Fibroblast of lung (primary cell): ENCODE results near the gene SOCS2. TPM values are rescaled to one million over a fixed set of nuclear protein-coding genes. Genes with fewer than 3 reads are reported as not detected.
A peak's percentile ranks its signal among the peaks of the same experiment; 100 is the strongest.

Source experiments
- DNase-seq, 2 donors: peaks; one replicate each; pipeline versions ENCODE4 v3.0.0 to v3.0.0-alpha.2; 2010; ENCODE audit warnings: low read depth in 2 of 2
- H2AFZ ChIP-seq: 2 replicates; pipeline ENCODE4 v1.5.1; 2012; ENCODE audit warnings: low read length, control low read depth, inconsistent platforms
- H3K27ac ChIP-seq: 2 replicates; pipeline ENCODE4 v1.5.1; 2011; ENCODE audit warnings: low read length, control low read depth; ENCODE audit not compliant: insufficient read depth
- H3K27me3 ChIP-seq: 2 replicates; pipeline ENCODE4 v1.5.1; 2011; ENCODE audit warnings: mild to moderate bottlenecking, low read length; ENCODE audit not compliant: control insufficient read depth, insufficient read depth
- H3K36me3 ChIP-seq: 2 replicates; pipeline ENCODE4 v1.5.1; 2011; ENCODE audit warnings: low read length; ENCODE audit not compliant: control insufficient read depth, insufficient read depth
- H3K4me1 ChIP-seq: 2 replicates; pipeline ENCODE4 v1.5.1; 2011; ENCODE audit warnings: low read length; ENCODE audit not compliant: control insufficient read depth, insufficient read depth; ENCODE audit errors: extremely low read depth
- H3K4me2 ChIP-seq: 2 replicates; pipeline ENCODE4 v1.5.1; 2011; ENCODE audit warnings: low read length, control low read depth; ENCODE audit not compliant: insufficient read depth; ENCODE audit errors: extremely low read depth
- H3K4me3 ChIP-seq, 4 experiments: fragments of 200-600 bp in 1 of 4; sonication (generic) in 1 of 4; replicated peaks in 1 of 4; 2 replicates each; pipeline ENCODE4 v1.5.1; 2011 to 2016; ENCODE audit warnings: low read length in 4 of 4, low read depth in 3 of 4, mild to moderate bottlenecking in 3 of 4, control low read depth in 2 of 4, inconsistent platforms in 1 of 4, mixed read lengths in 1 of 4; ENCODE audit not compliant: insufficient read depth in 1 of 4; ENCODE audit errors: control extremely low read depth in 1 of 4
- H3K79me2 ChIP-seq: 2 replicates; pipeline ENCODE4 v1.5.1; 2012; ENCODE audit warnings: mild to moderate bottlenecking, low read length, inconsistent platforms; ENCODE audit not compliant: control insufficient read depth, insufficient read depth
- H3K9ac ChIP-seq: 2 replicates; pipeline ENCODE4 v1.5.1; 2011; ENCODE audit warnings: mild to moderate bottlenecking, low read length, control low read depth; ENCODE audit not compliant: insufficient read depth
- H3K9me3 ChIP-seq: 2 replicates; pipeline ENCODE4 v1.5.1; 2012; ENCODE audit warnings: low read depth, low read length; ENCODE audit not compliant: control insufficient read depth, insufficient read depth
- H4K20me1 ChIP-seq: 2 replicates; pipeline ENCODE4 v1.5.1; 2011; ENCODE audit warnings: low read length; ENCODE audit not compliant: control insufficient read depth, insufficient read depth; ENCODE audit errors: extremely low read depth
- CTCF ChIP-seq, 2 donors: IDR thresholded peaks in 1 of 2; conservative IDR thresholded peaks in 1 of 2; 1 replicate in 1 of 2; 2 replicates in 1 of 2; pipeline ENCODE4 v1.5.1; 2011 to 2012; ENCODE audit warnings: low read length in 2 of 2, control low read depth in 1 of 2, inconsistent platforms in 1 of 2, low read depth in 1 of 2, mild to moderate bottlenecking in 1 of 2
- EZH2 ChIP-seq: IDR thresholded peaks from 2 replicates; pipeline ENCODE4 v1.5.1; 2012; ENCODE audit warnings: low read length, control low read depth, mild to moderate bottlenecking; ENCODE audit errors: missing control alignments
- polyA plus RNA-seq, 2 donors: library from polyadenylated mRNA; depleted of rRNA in 1 of 2; stranded (reverse) in 1 of 2; unstranded in 1 of 2; fragments of >200 nt; gene quantifications; 2 replicates each; pipeline ENCODE4 v1.2.1, GENCODE V29; 2011 to 2012; ENCODE audit warnings: missing spikeins in 1 of 2
- total RNA-seq: library from RNA; depleted of rRNA; stranded (reverse); fragments of >200 nt; gene quantifications from 2 replicates; pipeline ENCODE4 v1.2.1, GENCODE V29; 2014

The SOCS2 gene
- total and polyA plus RNA-seq, 2 donors (not counting 1 experiment from before 2014, with no cell fraction given), result 105 to 113 TPM

GRCh38 chr12:93591137-93591868 lies 18.8 kb downstream of the SOCS2 start:
- peak overlapping the region; percentile 25 to 91 (median 54) for H3K4me3 ChIP-seq
- peak overlapping the region; percentile 73 for H3K27ac ChIP-seq
- H3K27me3 ChIP-seq, result no peaks in the 10 kb centered on the region
- no peaks in the 10 kb centered on the region for H3K36me3 ChIP-seq
- peak overlapping the region; percentile 1 for H2AFZ ChIP-seq
- H3K79me2 ChIP-seq, result no peaks in the 10 kb centered on the region
- H3K9ac ChIP-seq, result peak overlapping the region; percentile 58
- TF ChIP-seq CTCF (conservative IDR thresholded peaks at IDR 0.05 in 1 of 2, IDR thresholded peaks at IDR 0.05 in 1 of 2; ENCODE audit: low read depth in 1 of 2, low read length in 2 of 2) (no peak), EZH2 (no peak)
- no peaks in the 10 kb centered on the region for H3K4me1 ChIP-seq
- no peaks in the 10 kb centered on the region for H4K20me1 ChIP-seq
- peak overlapping the region; percentile 69 for H3K4me2 ChIP-seq
- DNase-seq, result peak; percentile 88 to 90
- H3K9me3 ChIP-seq, result no peaks in the 10 kb centered on the region

GRCh38 chr12:93592641-93593406 lies 20.3 kb downstream of the SOCS2 start:
- H4K20me1 ChIP-seq, result no peaks in the 10 kb centered on the region
- H3K9me3 ChIP-seq, result no peaks in the 10 kb centered on the region
- H3K4me1 ChIP-seq, result no peaks in the 10 kb centered on the region
- peak overlapping the region in 1 of 4 experiments; percentile 27 for H3K4me3 ChIP-seq
- no peak for TF ChIP-seq CTCF (conservative IDR thresholded peaks at IDR 0.05 in 1 of 2, IDR thresholded peaks at IDR 0.05 in 1 of 2; ENCODE audit: low read depth in 1 of 2, low read length in 2 of 2)
- no peak for TF ChIP-seq EZH2
- no peaks in the 10 kb centered on the region for H3K36me3 ChIP-seq
- no peak overlapping the region for H2AFZ ChIP-seq
- no peaks in the 10 kb centered on the region for H3K27me3 ChIP-seq
- peak overlapping the region; percentile 44 for H3K27ac ChIP-seq
- H3K79me2 ChIP-seq, result no peaks in the 10 kb centered on the region
- peak overlapping the region; percentile 69 for H3K4me2 ChIP-seq
- DNase-seq, result no peak
- no peak overlapping the region for H3K9ac ChIP-seq

GRCh38 chr12:93593843-93594242 lies 21.4 kb downstream of the SOCS2 start:
- no peaks in the 10 kb centered on the region for H3K27me3 ChIP-seq
- H3K9me3 ChIP-seq, result no peaks in the 10 kb centered on the region
- peak overlapping the region; percentile 30 for H3K27ac ChIP-seq
- H3K4me2 ChIP-seq, result peak overlapping the region; percentile 70
- no peaks in the 10 kb centered on the region for H3K79me2 ChIP-seq
- H3K9ac ChIP-seq, result no peak overlapping the region
- H4K20me1 ChIP-seq, result no peaks in the 10 kb centered on the region
- H3K36me3 ChIP-seq, result no peaks in the 10 kb centered on the region
- no peaks in the 10 kb centered on the region for H3K4me1 ChIP-seq
- peak overlapping the region in 3 of 4 experiments; percentile 4 to 45 (median 16) for H3K4me3 ChIP-seq
- no peak for TF ChIP-seq EZH2
- TF ChIP-seq CTCF (conservative IDR thresholded peaks at IDR 0.05 in 1 of 2, IDR thresholded peaks at IDR 0.05 in 1 of 2; ENCODE audit: low read depth in 1 of 2, low read length in 2 of 2), result no peak
- H2AFZ ChIP-seq, result no peak overlapping the region
- DNase-seq, result no peak
